Activated T-cell treated with anti-CD3 and anti-CD28 coated beads, Interleukin-2, amount 50 U/mL, for 48 hours (primary cell): ENCODE measurements around the gene KCTD10.
"Not testable (repeated sequence)": the region's sequence is repeated elsewhere in the genome, so short reads cannot be mapped to it uniquely, and the experiment has no call there.

Experiments used
- DNase-seq, 2 experiments: peaks; one replicate each; pipeline ENCODE4 v3.0.0-alpha.2; 2020

KCTD10 gene

DNA sequence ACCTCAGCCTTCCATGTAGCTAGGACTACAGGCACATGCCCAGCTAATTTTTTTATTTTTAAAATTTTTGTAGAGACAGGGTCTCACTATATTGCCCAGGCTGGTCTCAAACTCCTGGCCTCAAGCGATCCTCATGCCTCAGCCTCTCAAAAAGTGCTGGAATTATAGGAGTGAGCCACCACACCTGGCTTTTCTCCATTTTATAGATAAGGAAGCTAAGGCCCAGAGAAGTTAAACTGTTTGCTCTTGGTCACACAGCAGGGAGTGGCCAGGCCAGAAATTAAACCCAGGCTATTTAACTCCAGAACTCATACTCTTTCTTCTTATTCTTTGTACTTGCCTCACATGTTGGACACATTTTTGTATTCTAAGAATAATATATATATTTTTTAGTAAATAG is 16.8 kb upstream of the KCTD10 start:
- no peak for DNase-seq

GRCh38 chr12:109493090-109493489 is 16.0 kb upstream of the KCTD10 start:
- no peak for DNase-seq

DNA sequence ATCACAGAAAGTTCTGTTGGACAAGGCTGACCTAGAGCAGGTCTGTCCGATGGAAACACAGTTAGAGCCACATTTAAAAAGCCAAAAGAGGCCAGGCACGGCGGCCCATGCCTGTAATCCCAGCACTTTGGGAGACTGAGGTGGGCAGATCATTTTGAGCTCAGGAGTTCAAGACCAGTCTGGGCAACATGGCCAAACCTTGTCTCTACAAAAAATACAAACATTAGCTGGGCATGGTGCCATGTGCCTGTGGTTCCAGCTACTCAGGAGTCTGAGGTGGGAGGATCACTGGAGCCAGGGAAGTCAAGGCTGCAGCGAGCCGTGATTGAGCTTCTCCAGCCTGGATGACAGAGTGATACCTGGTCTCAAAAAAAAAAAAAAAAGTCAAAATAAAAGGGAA is 15.3 kb upstream of the KCTD10 start:
- no peak for DNase-seq

DNA sequence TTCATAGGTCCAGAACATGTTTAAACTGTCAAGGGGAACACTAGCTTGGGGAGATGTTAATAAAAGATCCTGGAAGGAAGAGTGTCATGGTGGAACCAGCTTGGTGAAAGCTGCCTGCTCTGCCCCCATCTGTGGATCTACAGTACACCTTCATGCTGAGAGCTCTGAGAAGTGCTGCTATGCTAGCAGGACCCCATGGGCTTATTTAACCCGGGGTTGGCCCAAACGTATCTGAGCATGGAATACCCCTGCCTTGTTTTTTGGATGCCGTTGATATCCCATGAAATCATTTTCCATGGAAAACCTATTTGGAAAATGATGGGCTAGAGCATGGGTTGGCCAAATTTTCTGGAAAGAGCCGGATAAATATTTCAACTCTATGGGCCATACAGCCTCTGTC is 14.6 kb upstream of the KCTD10 start:
- DNase-seq, result no peak

- DNase-seq, result no peak
Observed at GRCh38 chr12:109489955-109490565, 13.0 kb upstream of the KCTD10 start.

GRCh38 chr12:109489016-109489954 is 12.2 kb upstream of the KCTD10 start:
- no peak for DNase-seq

DNA sequence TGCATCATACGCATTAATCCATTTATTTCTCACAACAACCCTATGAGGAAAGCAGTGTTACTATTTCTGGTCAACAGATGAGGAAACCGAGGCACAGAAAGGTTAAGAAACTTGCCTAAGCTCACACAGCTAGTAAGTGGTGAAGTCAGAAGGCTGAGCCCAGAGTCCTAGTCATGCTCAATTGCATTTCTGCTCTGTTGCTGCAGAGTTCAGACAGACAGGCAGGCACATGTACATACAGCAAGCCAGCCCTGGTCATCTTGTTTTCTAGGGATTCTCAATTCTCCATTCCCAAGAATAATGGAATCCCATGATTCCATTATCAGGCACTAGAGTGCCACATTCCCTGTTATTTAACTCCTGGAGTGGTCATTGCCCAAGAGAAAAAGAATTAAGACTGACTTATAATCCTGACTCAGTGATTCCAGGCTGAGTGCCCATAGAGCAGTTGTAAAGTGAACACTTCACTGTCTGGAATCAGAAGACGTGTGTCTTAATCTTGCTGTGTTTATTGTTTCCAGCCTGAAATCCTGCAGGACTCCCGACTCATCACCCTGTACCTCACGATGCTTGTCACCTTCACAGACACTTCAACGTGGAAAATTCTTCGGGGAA is 11.1 kb upstream of the KCTD10 start:
- no peak for DNase-seq

DNA sequence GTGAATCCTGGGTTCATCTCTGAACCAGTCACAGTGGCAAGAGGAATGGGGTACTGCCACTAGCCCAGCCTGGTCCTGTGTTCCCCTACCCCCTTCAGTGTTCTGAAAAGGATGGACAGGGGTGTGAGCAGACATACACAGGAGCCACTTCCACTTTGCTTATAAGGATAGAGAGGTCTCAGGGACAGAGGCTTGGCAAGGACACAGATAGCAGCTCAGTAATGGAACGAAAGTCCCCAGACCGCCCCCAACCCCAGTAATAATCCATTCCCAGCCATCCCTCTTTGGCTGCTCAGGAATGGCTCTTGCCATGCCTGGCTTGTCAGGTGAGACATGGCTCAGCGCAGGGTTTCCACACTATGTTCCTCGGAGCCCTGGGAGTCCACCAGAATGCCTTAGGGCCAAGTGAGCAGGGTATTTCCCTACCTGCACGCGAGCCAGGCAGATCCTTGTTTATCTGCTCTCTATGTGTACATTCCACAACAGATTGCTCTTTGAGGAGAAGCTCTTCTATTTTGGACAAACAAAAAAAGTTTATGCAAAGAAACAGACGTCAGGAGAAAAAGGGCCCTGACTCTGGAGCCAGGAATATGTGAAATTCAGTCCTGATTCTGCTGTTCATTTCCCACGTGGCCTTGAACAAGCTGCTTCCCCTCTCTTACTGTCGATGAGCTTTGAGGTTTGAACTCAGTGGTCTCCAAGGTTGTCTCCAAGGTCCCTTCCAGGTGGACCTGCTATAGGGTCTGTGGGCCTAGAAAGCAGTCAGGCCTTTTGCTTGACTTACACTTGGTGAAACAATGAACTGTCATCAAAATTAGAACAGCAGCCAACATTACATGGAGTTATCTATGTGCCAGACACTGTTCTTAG is 10.3 kb upstream of the KCTD10 start:
- DNase-seq, result no peak

DNA sequence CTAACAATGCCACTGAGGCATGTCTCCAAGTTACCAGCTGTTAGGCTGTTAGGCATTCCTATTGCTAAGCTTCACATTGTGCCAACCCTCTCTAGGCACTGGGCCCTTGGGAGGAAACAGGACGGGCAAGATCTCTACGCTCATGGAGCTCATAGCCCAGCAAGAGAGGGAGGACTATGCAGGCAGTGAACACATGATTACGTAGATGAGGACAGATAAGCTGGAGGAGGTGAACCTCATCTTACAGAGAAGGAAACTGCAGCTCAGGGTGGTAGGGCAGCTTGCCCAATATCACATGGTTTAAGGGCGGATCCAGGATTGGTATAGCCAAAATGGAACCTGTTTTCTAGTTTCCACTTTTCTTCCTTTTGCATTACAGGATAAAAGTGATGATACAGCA is 8.1 kb upstream of the KCTD10 start:
- no peak for DNase-seq

DNA sequence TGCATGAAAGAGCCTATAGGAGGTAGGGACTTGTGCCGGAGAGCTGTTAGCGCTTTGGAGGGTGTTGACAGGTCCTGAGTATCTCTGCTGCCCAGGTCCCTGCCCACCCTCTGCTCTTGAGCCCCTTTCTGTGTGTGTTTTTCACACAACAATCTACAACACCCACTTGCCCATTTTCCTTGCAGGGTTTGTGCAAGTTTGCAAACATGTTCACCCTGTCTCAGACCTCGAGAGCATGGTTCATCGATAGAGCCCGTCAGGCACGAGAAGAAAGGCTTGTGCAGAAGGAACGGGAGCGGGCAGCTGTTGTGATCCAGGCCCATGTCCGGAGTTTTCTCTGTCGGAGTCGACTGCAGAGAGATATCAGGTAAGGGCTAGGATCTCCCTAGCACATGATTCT is 6.2 kb upstream of the KCTD10 start:
- DNase-seq, result no peak

- no peak for DNase-seq
Observed at GRCh38 chr12:109482894-109483293, 5.8 kb upstream of the KCTD10 start.

DNA sequence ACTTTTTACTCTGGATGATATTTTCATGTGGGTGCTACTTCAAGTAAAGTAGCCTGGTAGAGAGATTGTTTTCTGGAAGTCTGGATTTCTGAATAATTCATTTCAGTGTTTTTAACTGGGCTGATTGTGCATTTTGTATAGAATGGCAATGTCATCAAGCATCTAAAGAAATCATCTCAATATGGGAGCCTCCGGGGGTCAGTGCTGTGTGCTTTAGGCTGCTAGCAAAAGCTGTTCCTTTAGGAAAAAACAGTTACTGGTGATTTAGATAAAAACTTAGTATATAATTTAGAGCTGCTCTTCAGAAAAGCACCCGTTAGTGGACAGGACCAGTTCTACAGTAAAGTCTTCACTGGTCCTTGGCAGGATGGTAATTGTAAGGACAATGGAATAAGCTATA is 5.4 kb upstream of the KCTD10 start:
- DNase-seq, result no peak

DNA sequence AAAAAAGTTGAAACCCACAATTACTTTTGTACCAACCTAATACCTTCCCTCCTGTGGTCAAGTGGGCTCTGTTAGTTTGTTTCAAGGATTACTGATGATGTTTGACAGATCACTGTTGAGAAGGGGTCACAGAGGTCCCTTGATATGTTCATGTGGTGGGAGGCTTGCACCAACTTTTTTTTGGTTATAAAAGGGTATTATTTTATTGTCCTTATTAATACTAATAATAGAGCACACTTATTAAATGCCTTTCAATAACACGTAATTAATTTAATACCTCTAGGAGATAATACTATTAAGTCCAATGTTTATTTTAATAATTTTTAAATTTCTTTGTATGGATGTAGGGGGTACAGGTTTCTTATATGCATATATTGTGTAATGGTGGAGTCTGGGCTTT is 4.8 kb upstream of the KCTD10 start:
- no peak for DNase-seq

- DNase-seq, result no peak
Observed at GRCh38 chr12:109480356-109480755, 3.3 kb upstream of the KCTD10 start.

- DNase-seq, result no peak
Observed at GRCh38 chr12:109479761-109480160, 2.7 kb upstream of the KCTD10 start.

DNA sequence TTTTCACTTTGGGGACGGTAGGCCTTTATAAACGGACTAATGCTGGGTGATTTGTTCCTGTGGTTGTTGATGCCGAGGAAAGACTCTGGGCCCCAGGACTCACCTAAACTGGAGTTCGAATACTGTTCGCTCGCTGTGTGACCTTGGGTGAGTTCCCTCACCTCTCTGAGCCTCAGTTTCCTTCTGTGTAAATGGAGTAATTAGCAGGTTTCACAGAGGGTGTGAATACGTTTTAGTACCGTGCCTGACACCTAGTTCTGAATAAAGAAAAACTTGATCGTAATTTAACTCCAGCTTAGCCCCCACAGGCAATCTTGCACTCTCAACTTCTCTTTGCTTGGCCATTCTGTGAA is 839 bp upstream of the KCTD10 start:
- no peak for DNase-seq

DNA sequence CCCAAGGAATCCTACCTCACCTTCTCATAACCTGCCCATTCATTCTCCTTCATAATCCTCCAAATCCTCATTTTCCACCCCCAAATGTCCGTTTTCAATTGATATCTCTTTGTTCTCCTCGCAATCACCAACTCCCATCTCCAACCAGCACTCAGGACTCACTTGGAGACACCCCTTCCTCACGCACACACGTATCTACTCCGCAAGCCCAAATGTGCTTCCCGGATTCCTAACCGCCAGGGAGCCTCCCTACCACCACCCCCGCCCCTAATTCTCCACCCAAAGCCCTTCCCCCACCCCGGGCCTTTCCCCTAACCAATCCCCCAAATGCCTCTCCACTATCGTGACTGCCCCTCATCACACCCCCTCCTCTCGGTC is 304 bp downstream of the KCTD10 start:
- DNase-seq, result no peak

DNA sequence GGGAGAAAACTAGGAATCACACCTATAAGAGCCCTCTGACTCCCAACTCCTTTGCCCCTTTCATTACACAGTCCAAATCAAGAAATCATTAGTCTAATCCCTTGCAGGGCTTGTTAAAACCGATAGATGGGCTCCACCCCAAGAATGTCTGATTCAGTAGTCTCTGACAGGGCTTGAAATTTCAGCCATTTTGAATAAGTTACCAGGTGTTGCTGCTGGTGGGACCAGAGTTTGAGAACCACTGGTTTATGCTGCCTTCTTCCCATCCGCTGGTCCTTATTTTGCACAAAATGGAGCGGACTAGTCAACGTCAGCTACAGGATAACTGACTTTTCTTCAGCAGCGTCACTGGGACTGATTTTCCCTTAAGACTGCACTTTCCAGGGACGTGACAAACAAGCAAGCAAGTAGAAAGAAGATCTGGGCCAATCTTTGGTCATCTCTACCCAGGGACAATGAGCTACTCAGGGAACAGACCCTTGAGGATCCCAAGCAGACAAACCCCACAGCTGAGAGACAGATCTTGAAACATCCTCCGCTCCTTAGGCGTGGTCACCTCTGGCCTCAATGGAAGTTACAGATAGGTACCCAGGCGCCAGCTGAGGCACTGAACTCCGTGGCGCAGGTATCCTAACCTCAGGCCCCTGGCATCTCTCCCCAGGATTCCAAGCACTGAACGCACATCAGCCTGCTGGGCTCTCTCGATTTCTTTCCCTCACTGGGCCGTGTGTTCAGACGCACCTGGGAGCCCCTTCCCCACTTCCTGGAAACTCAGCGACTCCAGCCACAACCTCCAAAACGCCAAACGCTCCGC is 900 bp downstream of the KCTD10 start:
- DNase-seq, result no peak

- DNase-seq, result no peak
Observed at GRCh38 chr12:109475121-109475520, 2.0 kb downstream of the KCTD10 start.

- DNase-seq, result not testable (repeated sequence)
Observed at GRCh38 chr12:109473526-109474270, 3.4 kb downstream of the KCTD10 start.

- DNase-seq, result no peak
Observed at GRCh38 chr12:109473006-109473405, 4.1 kb downstream of the KCTD10 start.

DNA sequence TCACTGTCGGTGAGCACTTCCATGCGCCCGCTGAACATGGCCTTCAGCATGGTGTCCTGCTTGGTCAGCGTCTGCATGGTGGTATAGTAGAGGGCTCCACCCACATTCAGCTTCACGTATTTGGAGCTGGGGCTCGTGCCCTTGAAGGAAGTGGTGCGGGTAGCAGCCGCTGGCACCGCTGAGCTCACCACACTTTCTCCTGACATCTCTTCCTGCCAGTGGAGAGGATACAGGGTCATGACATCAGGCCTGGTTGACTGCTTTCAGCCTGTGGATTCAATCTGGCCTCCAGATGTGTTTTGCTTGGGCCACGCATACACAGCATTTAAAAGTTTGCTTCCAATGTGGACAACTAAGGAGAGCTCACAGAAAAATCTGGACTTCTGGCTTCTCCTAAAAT is 7.6 kb downstream of the KCTD10 start:
- DNase-seq, result no peak
